LNCAP (cell line): Measurements from ENCODE around the gene CRB3.
A peak's percentile ranks its signal among the peaks of the same experiment; 100 is the strongest.

Experiments
- CTCF ChIP-seq: fragments of 450-650 bp; IDR thresholded peaks from 2 replicates; pipeline ENCODE4 v1.5.1; 2017; ENCODE audit warnings: mild to moderate bottlenecking

CRB3 gene

GRCh38 chr19:6476155-6476895 lies 12.3 kb downstream of the CRB3 start:
- no peak for TF ChIP-seq CTCF

GRCh38 chr19:6476896-6477431 lies 12.9 kb downstream of the CRB3 start:
- TF ChIP-seq CTCF = no peak

GRCh38 chr19:6478815-6479214 lies 14.7 kb downstream of the CRB3 start:
- no peak for TF ChIP-seq CTCF

GRCh38 chr19:6479836-6480398 lies 15.8 kb downstream of the CRB3 start:
- TF ChIP-seq CTCF = no peak

GRCh38 chr19:6480848-6481415 lies 16.9 kb downstream of the CRB3 start:
- TF ChIP-seq CTCF = no peak

- peak; percentile 43 for TF ChIP-seq CTCF
Observed at GRCh38 chr19:6481541-6482342, 17.7 kb downstream of the CRB3 start, which contains the start of gene DENND1C. TSS of gene DENND1C (minus strand) at chr19:6481787. CDS start at chr19:6481695, 92 bp downstream.

GRCh38 chr19:6482343-6482686 lies 18.2 kb downstream of the CRB3 start:
- no peak for TF ChIP-seq CTCF
